HG03103 (cell line): ENCODE data around the gene PLBD2.
"Not testable (repeated sequence)": the region's sequence is repeated elsewhere in the genome, so short reads cannot be mapped to it uniquely, and the experiment has no call there.

ENCODE experiments used
- ATAC-seq: cut with Tn5 transposase; IDR thresholded peaks from one replicate; pipeline ENCODE4 v1.9.1; 2021; ENCODE audit warnings: low read depth; ENCODE audit not compliant: unreplicated experiment

The PLBD2 gene

GRCh38 chr12:113333877-113334785, 24.3 kb upstream of the PLBD2 start:
- ATAC-seq, result peak; percentile 8

GRCh38 chr12:113334786-113335539, 23.4 kb upstream of the PLBD2 start, which contains the start of gene SLC8B1:
Gene SLC8B1, minus strand, starts transcription at chr12:113335109. Its CDS starts 2,231 bp downstream, at chr12:113332878.
- peak; percentile 95 for ATAC-seq

- ATAC-seq, result no peak
These were observed 18.8 kb upstream of the PLBD2 start for GRCh38 chr12:113339540-113339939.

- no peak for ATAC-seq
These were observed 18.3 kb upstream of the PLBD2 start for GRCh38 chr12:113340061-113340460.

- ATAC-seq, result no peak
These were observed 16.9 kb upstream of the PLBD2 start for GRCh38 chr12:113341535-113341934.

GRCh38 chr12:113345318-113345717, 13.1 kb upstream of the PLBD2 start:
- ATAC-seq, result no peak

GRCh38 chr12:113346353-113346752, 12.0 kb upstream of the PLBD2 start:
- ATAC-seq, result no peak

- ATAC-seq, result no peak
These were observed 11.3 kb upstream of the PLBD2 start for GRCh38 chr12:113347107-113347506.

- no peak for ATAC-seq
These were observed 10.5 kb upstream of the PLBD2 start for GRCh38 chr12:113347892-113348291.

- no peak for ATAC-seq
These were observed 9.4 kb upstream of the PLBD2 start for GRCh38 chr12:113348849-113349536.

GRCh38 chr12:113351089-113351488, 7.3 kb upstream of the PLBD2 start:
- ATAC-seq, result no peak

- ATAC-seq, result not testable (repeated sequence)
These were observed 4.2 kb upstream of the PLBD2 start for GRCh38 chr12:113354192-113354591.

GRCh38 chr12:113359133-113359938, 949 bp downstream of the PLBD2 start:
- ATAC-seq, result no peak

GRCh38 chr12:113359939-113360748, 1.8 kb downstream of the PLBD2 start:
- ATAC-seq, result no peak

GRCh38 chr12:113361574-113362370, 3.4 kb downstream of the PLBD2 start:
- no peak for ATAC-seq

- no peak for ATAC-seq
These were observed 6.3 kb downstream of the PLBD2 start for GRCh38 chr12:113364698-113365097.

GRCh38 chr12:113365639-113366395, 7.4 kb downstream of the PLBD2 start:
- no peak for ATAC-seq

- no peak for ATAC-seq
These were observed 8.4 kb downstream of the PLBD2 start for GRCh38 chr12:113366827-113367226.
